ENCODE data around the gene PRR33. TPM values are rescaled to one million over a fixed set of nuclear protein-coding genes. Genes with fewer than 3 reads are reported as not detected.

PRR33 gene
- total and polyA plus RNA-seq, 5 experiments from 2014 or later: 0.06 to 0.15 (median 0.08) TPM; not detected in 2

DNA sequence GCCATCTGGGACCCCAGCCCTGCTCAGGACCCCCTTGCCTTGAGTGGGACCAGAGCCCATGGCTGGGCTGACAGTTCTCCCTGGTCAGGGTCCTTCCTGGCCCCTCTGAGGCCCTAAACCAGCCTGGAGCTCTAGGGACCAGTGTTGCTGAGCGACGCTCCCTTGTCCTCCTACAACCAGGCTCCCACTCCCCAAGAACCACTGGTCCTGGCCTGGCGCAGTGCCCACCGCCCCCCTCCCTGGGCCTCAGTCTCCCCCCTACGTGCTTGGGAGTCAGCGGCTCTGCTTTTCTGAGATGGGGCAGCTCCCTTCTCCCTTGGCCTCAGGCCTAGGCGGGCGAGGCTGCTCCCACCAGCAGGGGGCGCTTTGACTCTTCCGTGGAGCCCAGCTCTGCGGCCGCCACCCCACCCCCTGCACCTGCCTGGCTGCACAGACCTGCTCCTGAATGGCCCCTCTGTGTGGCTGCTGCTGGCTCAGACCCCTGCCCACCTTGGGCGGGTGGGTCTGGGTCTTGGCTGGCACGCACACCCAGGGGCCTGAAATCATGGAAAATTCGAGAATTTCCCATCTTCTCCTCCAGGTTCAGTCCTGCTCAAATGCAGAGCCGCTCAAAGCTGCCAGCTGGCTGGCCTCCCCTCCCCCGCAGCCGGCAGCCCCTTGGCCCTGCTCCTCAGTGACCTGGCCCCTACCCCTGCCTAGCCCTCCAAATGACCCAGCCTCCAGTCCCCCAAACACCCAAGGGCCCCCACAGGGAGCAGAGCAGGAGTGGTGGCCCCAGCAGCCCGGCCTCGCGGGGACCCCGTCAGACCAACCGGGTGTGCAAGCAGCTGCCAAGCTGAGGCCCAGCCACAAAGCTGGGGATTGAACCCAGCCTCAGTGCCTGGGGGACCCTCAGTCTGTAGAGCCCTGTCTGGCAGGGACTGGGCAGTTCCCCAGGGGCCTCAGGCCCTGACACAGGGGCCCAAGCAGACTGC, 9.1 kb downstream of the PRR33 start:
- H3K27ac Mint-ChIP-seq: peak overlapping the region in 5 of 10 donors; percentile 19 to 69 (median 36)
- peak; percentile 88 to 95 for ATAC-seq
- H3K4me1 Mint-ChIP-seq: peaks cover 9 to 32% (median 28%) of the 10 kb centered on the region in 4 donors
- POLR2A ChIA-PET: interaction anchor here (0.6 to 4.3 kb wide), 22 partner anchors 8 to 1130 kb away, joined by 3 to 53 read pairs (median 4); partner anchors contain the start of genes CTSD, H19, LSP1 and MRPL23
- peak; percentile 62 to 90 (median 80) for DNase-seq
- H3K9me3 Mint-ChIP-seq: no peaks in the 10 kb centered on the region
- no peak overlapping the region for H3K4me3 Mint-ChIP-seq
- H3K36me3 Mint-ChIP-seq: peaks cover 0 to 4% (median 0%) of the 10 kb centered on the region in 3 donors
- no peaks in the 10 kb centered on the region for H3K27me3 Mint-ChIP-seq

DNA sequence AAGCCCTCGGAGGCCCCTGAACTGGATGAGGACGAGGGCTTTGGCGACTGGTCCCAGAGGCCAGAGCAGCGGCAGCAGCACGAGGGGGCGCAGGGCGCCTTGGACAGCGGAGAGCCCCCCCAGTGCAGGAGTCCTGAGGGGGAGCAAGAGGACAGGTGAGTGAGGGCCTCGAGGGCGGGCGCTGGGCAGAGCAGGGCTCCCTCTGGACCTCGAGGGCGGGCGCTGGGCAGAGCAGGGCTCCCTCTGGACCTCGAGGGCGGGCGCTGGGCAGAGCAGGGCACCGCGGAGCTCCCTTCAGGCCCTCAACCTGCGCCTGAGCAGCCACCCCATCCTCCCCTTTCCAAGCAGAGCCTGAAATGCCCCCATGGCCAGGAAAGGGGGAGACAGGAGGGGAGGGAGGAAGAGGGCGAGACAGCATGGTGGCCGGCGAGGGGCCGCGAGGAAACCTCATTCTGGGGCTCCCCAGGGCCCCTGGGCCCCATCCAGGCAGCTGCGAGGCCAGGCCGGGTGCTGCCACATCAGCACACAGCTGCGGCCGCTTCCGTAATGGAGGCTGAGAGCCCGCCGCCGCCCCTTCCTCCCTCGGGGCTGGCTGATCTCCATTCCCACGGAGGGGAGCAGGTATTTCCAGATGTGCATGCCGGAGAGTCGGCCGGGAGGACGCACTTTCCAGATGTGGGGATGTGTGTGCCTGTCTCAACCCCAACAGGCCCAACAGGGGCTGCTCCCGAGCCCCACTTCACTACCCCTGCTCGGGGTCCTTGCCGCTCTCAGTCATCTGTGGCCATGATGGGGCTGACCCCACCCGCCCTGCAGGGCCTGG, 10.0 kb downstream of the PRR33 start:
- peak overlapping the region in 3 of 10 donors; percentile 5 to 77 (median 40) for H3K27ac Mint-ChIP-seq
- no peak overlapping the region for H3K4me3 Mint-ChIP-seq
- H3K4me1 Mint-ChIP-seq: peaks cover 11 to 35% (median 29%) of the 10 kb centered on the region in 4 donors
- POLR2A ChIA-PET: interaction anchor here (0.6 to 4.3 kb wide), 18 partner anchors 9 to 1131 kb away, joined by 3 to 53 read pairs (median 4); partner anchors contain the start of genes CTSD, H19, LSP1 and MRPL23
- peak; percentile 25 to 38 for ATAC-seq
- peak in 3 of 10 donors; percentile 18 to 59 (median 31) for DNase-seq
- H3K36me3 Mint-ChIP-seq: no peaks in the 10 kb centered on the region
- H3K27me3 Mint-ChIP-seq: no peaks in the 10 kb centered on the region
- H3K9me3 Mint-ChIP-seq: no peaks in the 10 kb centered on the region

DNA sequence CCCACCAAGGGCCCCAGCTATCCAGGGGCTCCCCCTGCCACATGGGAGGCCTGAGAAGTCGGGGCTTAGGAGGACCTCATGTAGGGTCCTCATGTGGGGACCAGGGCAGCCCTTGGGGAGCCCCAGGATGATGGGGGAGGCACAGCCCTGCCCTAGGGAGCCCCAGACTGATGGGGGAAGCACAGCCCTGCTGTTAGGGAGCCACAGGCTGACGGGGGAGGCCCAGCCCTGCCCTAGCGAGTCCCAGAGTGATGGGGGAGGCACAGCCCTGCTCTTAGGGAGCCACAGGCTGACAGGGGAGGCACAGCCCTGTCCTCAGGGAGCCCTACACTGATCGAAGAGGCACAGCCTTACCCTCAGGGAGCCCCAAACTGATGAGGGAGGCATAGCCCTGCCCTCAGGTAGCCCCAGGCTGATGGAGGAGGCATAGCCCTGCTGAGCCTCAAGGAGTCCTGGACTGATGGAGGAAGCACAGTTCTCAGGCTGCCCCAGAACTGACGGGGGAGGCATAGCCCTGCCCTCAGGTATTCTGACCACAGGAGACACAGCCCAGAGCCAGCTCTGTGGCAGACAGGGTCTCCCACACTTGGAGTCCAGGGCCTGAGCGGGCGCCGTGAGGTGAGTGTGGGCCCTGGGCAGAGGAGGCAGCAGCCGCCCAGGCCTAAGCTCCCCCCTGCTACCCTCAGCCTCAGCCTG, 10.8 kb downstream of the PRR33 start:
- H3K36me3 Mint-ChIP-seq: no peaks in the 10 kb centered on the region
- POLR2A ChIA-PET: interaction anchor here (0.8 to 4.3 kb wide), 3 partner anchors 10 to 64 kb away, joined by 3 to 53 read pairs (median 20); partner anchors contain the start of genes LSP1 and PRR33
- no peaks in the 10 kb centered on the region for H3K27me3 Mint-ChIP-seq
- H3K9me3 Mint-ChIP-seq: no peaks in the 10 kb centered on the region
- H3K4me1 Mint-ChIP-seq: peaks cover 11 to 43% (median 34%) of the 10 kb centered on the region in 4 donors
- ATAC-seq (peak in 1 of 2 donors; percentile 7), DNase-seq (peak in 1 of 10 donors; percentile 59)
- H3K27ac Mint-ChIP-seq: peak overlapping the region in 7 of 10 donors; percentile 5 to 77 (median 34)
- peak overlapping the region in 1 of 10 donors; percentile 40 for H3K4me3 Mint-ChIP-seq

DNA sequence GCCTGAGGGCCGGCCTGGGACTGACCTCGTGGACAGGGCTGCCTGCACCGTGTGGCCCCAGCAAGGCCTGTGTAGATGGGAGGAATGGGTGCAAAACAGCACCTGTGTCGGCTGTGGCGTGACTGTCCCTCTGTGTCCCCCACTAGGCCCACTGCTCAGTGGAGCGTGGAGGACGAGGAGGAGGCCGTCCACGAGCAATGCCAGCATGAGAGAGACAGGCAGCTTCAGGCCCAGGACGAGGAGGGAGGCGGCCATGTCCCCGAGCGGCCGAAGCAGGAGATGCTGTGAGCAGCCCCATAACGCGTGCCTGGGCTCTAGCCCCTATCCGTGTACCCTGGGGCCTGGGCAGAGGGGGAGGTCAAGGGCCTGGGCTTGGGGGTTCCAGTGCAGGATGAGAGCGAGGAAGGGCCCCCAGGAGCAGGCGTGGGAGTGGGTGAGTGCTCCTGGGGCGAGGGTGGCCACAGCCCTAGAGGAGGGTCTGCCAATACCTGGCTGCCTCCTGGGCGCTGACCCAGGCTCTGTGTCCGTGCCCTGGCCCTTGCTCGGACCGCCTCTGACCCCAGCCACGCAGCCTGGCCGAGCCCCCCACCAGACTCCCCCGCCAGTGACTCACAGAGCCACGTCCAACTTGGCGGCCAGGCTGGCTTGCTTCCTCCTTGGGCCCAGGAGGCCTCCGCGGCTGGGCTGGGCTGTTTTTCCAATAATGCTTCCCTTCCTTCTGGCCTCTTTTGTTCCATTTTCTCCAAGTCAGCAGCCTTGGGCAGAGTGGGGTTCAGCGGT, 11.6 kb downstream of the PRR33 start:
- Mint-ChIP-seq H3K4me3 (no peak overlapping the region), H3K9me3 (no peaks in the 10 kb centered on the region), H3K27me3 (no peaks in the 10 kb centered on the region), H3K4me1 (peaks cover 12 to 48% (median 38%) of the 10 kb centered on the region in 4 donors), H3K36me3 (no peaks in the 10 kb centered on the region), H3K27ac (peak overlapping the region in 6 of 10 donors; percentile 8 to 86 (median 41))
- DNase-seq (peak in 1 of 10 donors; percentile 57), ATAC-seq (no peak)
- POLR2A ChIA-PET: interaction anchor here (4.3 kb wide), 1 partner anchor 28 kb away, joined by 53 read pairs; the partner anchor contains the start of gene LSP1

DNA sequence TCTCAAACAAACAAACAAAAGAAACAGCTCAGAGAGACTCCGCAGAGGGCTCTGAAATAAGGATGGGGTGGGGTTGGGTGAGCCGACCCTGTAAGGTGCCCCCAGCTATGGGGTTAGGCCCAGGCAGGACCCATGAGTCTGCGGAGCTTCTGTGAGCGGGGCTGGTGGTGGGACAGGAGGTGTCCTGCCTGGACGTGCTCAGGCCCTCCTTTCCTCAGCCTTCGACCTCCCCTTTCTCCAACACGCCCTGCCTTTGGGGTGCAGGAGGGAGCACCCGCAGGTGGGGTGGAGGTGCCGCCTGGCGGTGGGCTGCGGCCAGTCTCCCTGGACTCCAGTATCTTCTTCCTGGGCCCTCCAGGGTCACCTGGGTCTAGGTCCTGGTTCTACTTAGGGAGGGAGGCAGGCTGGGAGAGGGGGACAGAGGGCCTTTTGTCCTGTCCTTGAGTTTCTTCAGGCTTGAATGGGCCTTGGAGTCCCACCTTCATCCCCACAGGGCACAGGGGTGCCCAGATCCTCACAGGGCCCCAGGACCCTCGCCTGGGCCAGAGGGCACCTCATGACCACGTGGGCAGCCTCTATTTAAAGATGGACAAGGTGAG, 12.3 kb downstream of the PRR33 start:
- H3K4me3 Mint-ChIP-seq: no peak overlapping the region
- peak in 1 of 10 donors; percentile 48 for DNase-seq
- POLR2A ChIA-PET: interaction anchor here (0.5 to 1.6 kb wide), 4 partner anchors 27 to 71 kb away, joined by 3 to 4 read pairs (median 3); partner anchors contain the start of gene LSP1

DNA sequence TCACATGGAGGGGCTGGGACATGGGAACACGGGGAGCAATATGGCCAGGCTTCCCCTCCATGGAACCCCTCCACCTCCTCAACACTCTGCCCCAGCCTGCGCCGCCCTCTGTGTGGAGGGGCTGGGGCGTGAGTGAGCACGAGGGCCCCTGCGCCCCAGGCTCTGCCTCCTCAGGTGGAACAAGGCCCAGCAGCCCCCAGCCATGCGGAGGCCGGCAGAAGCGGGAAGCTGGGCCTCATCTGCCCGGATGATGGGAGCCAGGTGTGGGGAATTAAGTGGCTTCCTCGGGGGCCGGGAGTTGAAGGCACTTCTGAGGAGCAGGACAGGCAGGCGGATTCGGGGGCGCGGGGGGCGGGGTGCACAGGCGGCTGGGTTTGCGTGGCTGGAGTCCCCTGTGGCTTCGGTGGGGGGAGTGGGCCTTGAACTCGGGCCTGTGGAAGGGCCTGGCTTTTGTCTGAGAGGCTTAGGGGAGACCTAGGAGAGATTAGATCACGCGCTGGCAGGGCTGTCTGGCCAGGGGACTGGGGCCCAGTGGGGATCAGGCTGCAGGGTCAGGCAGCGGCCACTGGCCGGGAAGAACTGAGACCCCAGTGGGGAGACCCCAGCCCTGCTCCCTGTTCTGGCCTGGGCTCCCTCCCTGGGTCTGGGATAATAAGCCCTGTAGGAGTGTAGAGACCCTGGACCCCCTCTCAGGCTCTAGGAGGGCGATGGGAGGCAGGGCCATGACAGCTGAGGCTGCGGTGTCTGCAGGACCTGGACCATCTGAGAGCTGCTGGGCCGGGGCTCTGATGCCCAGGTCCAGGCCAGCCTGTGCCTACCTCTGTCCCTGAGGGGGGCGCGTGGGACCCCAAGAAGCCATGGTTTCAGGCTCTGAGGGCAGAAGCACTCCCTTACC, 13.3 kb downstream of the PRR33 start:
- H3K4me3 Mint-ChIP-seq: no peak overlapping the region
- ATAC-seq (no peak), DNase-seq (no peak)
- H3K9me3 Mint-ChIP-seq: no peaks in the 10 kb centered on the region
- peaks cover 14 to 54% (median 41%) of the 10 kb centered on the region in 4 donors for H3K4me1 Mint-ChIP-seq
- H3K36me3 Mint-ChIP-seq: no peaks in the 10 kb centered on the region
- peak overlapping the region in 5 of 10 donors; percentile 20 to 90 (median 33) for H3K27ac Mint-ChIP-seq
- no peaks in the 10 kb centered on the region for H3K27me3 Mint-ChIP-seq
- POLR2A ChIA-PET: interaction anchor here (0.5 to 3.3 kb wide), 8 partner anchors 10 to 70 kb away, joined by 3 to 12 read pairs (median 3); partner anchors contain the start of gene LSP1

More for the DNA sequence above, 12.3 kb downstream of the PRR33 start:
- H3K9me3 Mint-ChIP-seq: no peaks in the 10 kb centered on the region
- peak overlapping the region in 2 of 10 donors; percentile 20 to 86 for H3K27ac Mint-ChIP-seq
- H3K4me1 Mint-ChIP-seq: peaks cover 12 to 50% (median 38%) of the 10 kb centered on the region in 4 donors
- ATAC-seq: no peak
- no peaks in the 10 kb centered on the region for H3K36me3 Mint-ChIP-seq
- H3K27me3 Mint-ChIP-seq: no peaks in the 10 kb centered on the region

DNA sequence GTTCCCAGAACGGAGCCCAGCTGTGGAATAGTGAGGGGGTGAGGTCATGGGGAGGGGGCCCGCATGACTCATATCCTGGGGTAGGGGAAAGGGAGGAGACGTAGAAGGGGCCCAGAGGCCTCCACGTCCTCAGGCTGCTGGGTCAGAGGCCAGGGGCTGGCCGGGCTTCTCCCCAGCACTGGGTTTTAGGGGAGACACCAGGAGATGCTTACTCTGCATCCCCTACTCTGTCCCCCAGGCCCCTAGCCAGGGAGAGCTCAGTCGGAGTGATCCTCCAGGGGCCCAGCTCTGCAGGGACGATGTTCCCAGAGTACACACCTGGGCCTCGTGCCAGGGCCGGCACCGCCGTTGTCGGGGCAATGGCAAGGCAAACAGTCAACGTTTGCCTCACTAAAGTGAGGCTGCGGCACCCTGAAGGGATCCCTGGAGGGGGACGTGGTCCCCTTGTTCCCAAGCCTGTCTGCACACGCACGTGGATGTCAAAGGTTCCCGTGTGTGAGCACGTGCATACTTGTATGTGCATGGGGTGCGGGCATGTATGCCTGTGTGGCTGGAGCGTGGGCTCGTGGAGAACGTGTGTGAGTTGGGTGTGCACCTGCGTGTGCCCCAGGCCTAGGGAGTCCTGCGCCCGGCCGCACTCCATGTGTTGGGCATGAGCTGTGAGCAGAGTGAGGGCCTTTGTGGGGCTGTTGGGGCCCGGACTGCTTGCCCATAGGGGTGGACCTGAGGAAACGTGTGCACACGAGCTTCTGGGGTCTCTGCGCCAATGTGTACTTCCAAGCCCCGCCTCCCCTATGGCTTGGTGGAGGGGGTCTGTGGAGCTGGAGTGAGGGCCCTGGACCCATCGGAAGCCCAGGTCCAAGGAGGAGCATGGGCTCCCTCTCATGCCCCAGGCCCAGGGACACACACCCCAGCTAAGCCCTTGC, 14.2 kb downstream of the PRR33 start:
- Mint-ChIP-seq H3K4me3 (no peak overlapping the region), H3K36me3 (no peaks in the 10 kb centered on the region), H3K27ac (peak overlapping the region in 7 of 10 donors; percentile 31 to 71 (median 38)), H3K4me1 (peaks cover 16 to 61% (median 45%) of the 10 kb centered on the region in 4 donors), H3K9me3 (no peaks in the 10 kb centered on the region), H3K27me3 (no peaks in the 10 kb centered on the region)
- POLR2A ChIA-PET: interaction anchor here (0.8 to 3.3 kb wide), 6 partner anchors 9 to 31 kb away, joined by 3 to 12 read pairs (median 4); partner anchors contain the start of gene LSP1
- peak in 1 of 10 donors; percentile 64 for DNase-seq
- ATAC-seq: no peak

DNA sequence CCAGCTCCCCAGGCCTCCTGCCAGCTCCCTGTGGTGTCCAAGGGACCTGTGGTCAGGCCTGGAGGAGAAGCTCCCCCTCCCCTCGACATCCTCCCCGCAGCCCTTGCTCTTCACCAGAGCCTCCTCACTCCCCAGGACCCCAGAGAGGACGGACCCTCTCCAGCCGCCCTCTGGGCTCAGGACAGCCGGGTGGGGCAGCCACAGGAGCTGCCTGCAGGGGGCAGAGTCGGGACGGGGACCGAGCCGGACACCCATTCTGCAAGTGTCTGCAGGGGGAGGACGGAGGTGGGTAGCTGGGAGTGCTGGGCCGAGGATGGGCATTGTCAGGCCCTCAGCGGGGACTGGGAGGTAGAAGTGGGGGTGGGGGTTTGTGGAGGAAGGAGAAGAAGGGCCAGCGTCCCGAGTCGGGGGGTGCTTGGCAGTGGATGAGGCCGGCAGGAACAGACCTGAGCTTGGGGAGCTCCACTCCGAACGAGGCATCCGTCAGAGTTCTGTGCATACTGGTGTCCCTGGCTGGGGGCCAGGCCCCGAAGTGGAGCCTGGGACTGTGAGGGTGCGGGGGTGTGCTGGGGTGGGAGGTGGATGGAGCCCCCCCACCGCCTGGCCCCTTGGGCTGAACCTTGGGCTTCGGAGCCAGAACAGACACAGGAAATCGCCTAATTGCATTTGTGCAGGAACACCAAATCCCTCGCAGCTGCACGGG, 15.2 kb downstream of the PRR33 start:
- peak in 1 of 10 donors; percentile 59 for DNase-seq
- POLR2A ChIA-PET: interaction anchor here (0.6 to 3.3 kb wide), 6 partner anchors 12 to 279 kb away, joined by 3 to 13 read pairs (median 6); partner anchors contain the start of genes KRTAP5-2 and LSP1
- H3K4me1 Mint-ChIP-seq: peaks cover 18 to 65% (median 47%) of the 10 kb centered on the region in 4 donors
- H3K4me3 Mint-ChIP-seq: no peak overlapping the region
- H3K9me3 Mint-ChIP-seq: no peaks in the 10 kb centered on the region
- H3K27me3 Mint-ChIP-seq: no peaks in the 10 kb centered on the region
- no peak for ATAC-seq
- peak overlapping the region in 2 of 10 donors; percentile 43 to 68 for H3K27ac Mint-ChIP-seq
- H3K36me3 Mint-ChIP-seq: no peaks in the 10 kb centered on the region
